A549 (cell line): ENCODE results near the gene EFTUD2.

Source experiments
- CHD4 ChIP-seq: fragments of 200-600 bp; sonication (generic); IDR thresholded peaks from 2 replicates; pipeline ENCODE4 v1.6.1; 2016; ENCODE audit warnings: antibody characterized with exemption, mild to moderate bottlenecking, borderline replicate concordance
- CTCF ChIP-seq: fragments of >200 bp; sonication (Bioruptor Twin); formaldehyde crosslinking; IDR thresholded peaks from 3 replicates; pipeline ENCODE4 v1.5.1; 2016
- EHF ChIP-seq: fragments of 250-450 bp; sonication (Bioruptor Pico); IDR thresholded peaks from 2 replicates; pipeline ENCODE4 v1.5.0; 2020; ENCODE audit warnings: mild to moderate bottlenecking
- ELK1 ChIP-seq: fragments of 150-350 bp; IDR thresholded peaks from 2 replicates; pipeline ENCODE4 v1.6.1; 2014; ENCODE audit warnings: low read depth, mild to moderate bottlenecking, low read length
- ESRRA ChIP-seq: fragments of 150-350 bp; IDR thresholded peaks from 2 replicates; pipeline ENCODE4 v1.6.1; 2014; ENCODE audit warnings: mild to moderate bottlenecking, low read length, borderline replicate concordance
- HES2 ChIP-seq: fragments of >200 bp; sonication (Bioruptor Twin); formaldehyde crosslinking; IDR thresholded peaks from 2 replicates; pipeline ENCODE4 v1.6.1; 2016
- MYC ChIP-seq: IDR thresholded peaks from 2 replicates; pipeline ENCODE4 v1.6.1; 2012; ENCODE audit warnings: mild to moderate bottlenecking, inconsistent platforms, low read length, improper control_type of control experiment, borderline replicate concordance
- PBX3 ChIP-seq: IDR thresholded peaks from 2 replicates; pipeline ENCODE4 v1.6.1; 2012
- POLR2A ChIP-seq: IDR thresholded peaks from 2 replicates; pipeline ENCODE4 v1.6.1; 2012; ENCODE audit warnings: mild to moderate bottlenecking, low read length
- RAD21 ChIP-seq, 2 experiments: fragments of >200 bp in 1 of 2; sonication (Bioruptor Twin) in 1 of 2; formaldehyde crosslinking in 1 of 2; IDR thresholded peaks in 1 of 2; conservative IDR thresholded peaks in 1 of 2; 2 replicates in 1 of 2; 3 replicates in 1 of 2; pipeline ENCODE4 v1.6.1; 2012 to 2018; ENCODE audit warnings: inconsistent platforms in 1 of 2
- REST ChIP-seq: fragments of 200-600 bp; sonication (generic); IDR thresholded peaks from 2 replicates; pipeline ENCODE4 v1.6.1; 2016; ENCODE audit warnings: antibody characterized with exemption, mild to moderate bottlenecking, moderate library complexity
- RNF2 ChIP-seq: fragments of 200-600 bp; sonication (generic); IDR thresholded peaks from 2 replicates; pipeline ENCODE4 v1.6.1; 2016; ENCODE audit warnings: low read depth, mild to moderate bottlenecking, antibody characterized with exemption, moderate library complexity, borderline replicate concordance
- ZFP36 ChIP-seq: fragments of 450-650 bp; IDR thresholded peaks from 2 replicates; pipeline ENCODE4 v1.6.1; 2014; ENCODE audit warnings: borderline replicate concordance; ENCODE audit not compliant: partially characterized antibody

GRCh38 chr17:44928136-44928535 is 28.9 kb upstream of the EFTUD2 start:
- TF ChIP-seq CTCF (no peak), ELK1 (no peak), ESRRA (no peak), MYC (no peak), POLR2A (no peak), RNF2 (no peak), CHD4 (no peak), ZFP36 (no peak), REST (no peak), EHF (CRISPR knock-in tag) (no peak), HES2 (no peak), PBX3 (no peak), RAD21 (conservative IDR thresholded peaks at IDR 0.05 in 1 of 2, IDR thresholded peaks at IDR 0.05 in 1 of 2) (no peak)
